NCI-H2196 (cell line): Measurements from ENCODE around the gene DKKL1.

ENCODE experiments used
- DNase-seq: peaks from one replicate; lab custom pipeline; 2025; ENCODE audit not compliant: unreplicated experiment; lab: John Stamatoyannopoulos, UW

The DKKL1 gene

GRCh38 chr19:49391581-49392399 lies 28.1 kb downstream of the DKKL1 start:
- DNase-seq, result peak; percentile 90

GRCh38 chr19:49393881-49394280 lies 30.2 kb downstream of the DKKL1 start:
- DNase-seq, result no peak

- no peak for DNase-seq
These were observed 32.1 kb downstream of the DKKL1 start for GRCh38 chr19:49395581-49396407.

- DNase-seq, result no peak
These were observed 33.2 kb downstream of the DKKL1 start for GRCh38 chr19:49396738-49397505.

- no peak for DNase-seq
These were observed 34.4 kb downstream of the DKKL1 start for GRCh38 chr19:49398001-49398615.

GRCh38 chr19:49398931-49399330 lies 35.3 kb downstream of the DKKL1 start:
- DNase-seq, result no peak

- no peak for DNase-seq
These were observed 36.4 kb downstream of the DKKL1 start for GRCh38 chr19:49400029-49400428.

- DNase-seq, result peak; percentile 88
These were observed 39.9 kb downstream of the DKKL1 start for GRCh38 chr19:49403404-49404187.

GRCh38 chr19:49407079-49407478 lies 43.4 kb downstream of the DKKL1 start:
- no peak for DNase-seq

- DNase-seq, result no peak
These were observed 43.9 kb downstream of the DKKL1 start for GRCh38 chr19:49407482-49408015.

- DNase-seq, result no peak
These were observed 45.3 kb downstream of the DKKL1 start for GRCh38 chr19:49408816-49409440.

- DNase-seq, result peak; percentile 11
These were observed 45.9 kb downstream of the DKKL1 start for GRCh38 chr19:49409441-49410029.

- DNase-seq, result no peak
These were observed 48.1 kb downstream of the DKKL1 start for GRCh38 chr19:49411681-49412326.

- no peak for DNase-seq
These were observed 49.7 kb downstream of the DKKL1 start for GRCh38 chr19:49413348-49413747.

GRCh38 chr19:49414256-49414655 lies 50.6 kb downstream of the DKKL1 start:
- no peak for DNase-seq

- DNase-seq, result no peak
These were observed 51.6 kb downstream of the DKKL1 start for GRCh38 chr19:49415102-49415809.

- no peak for DNase-seq
These were observed 52.1 kb downstream of the DKKL1 start for GRCh38 chr19:49415810-49416200.

GRCh38 chr19:49417088-49417487 lies 53.4 kb downstream of the DKKL1 start:
- DNase-seq, result no peak
